GM19193 (cell line): ENCODE measurements around the gene ADCY5.

Source experiments
- POLR2A ChIP-seq: IDR thresholded peaks from 4 replicates; pipeline ENCODE4 v1.6.1; 2011; ENCODE audit not compliant: insufficient read depth, insufficient read length; ENCODE audit errors: extremely low read depth

ADCY5 gene

DNA sequence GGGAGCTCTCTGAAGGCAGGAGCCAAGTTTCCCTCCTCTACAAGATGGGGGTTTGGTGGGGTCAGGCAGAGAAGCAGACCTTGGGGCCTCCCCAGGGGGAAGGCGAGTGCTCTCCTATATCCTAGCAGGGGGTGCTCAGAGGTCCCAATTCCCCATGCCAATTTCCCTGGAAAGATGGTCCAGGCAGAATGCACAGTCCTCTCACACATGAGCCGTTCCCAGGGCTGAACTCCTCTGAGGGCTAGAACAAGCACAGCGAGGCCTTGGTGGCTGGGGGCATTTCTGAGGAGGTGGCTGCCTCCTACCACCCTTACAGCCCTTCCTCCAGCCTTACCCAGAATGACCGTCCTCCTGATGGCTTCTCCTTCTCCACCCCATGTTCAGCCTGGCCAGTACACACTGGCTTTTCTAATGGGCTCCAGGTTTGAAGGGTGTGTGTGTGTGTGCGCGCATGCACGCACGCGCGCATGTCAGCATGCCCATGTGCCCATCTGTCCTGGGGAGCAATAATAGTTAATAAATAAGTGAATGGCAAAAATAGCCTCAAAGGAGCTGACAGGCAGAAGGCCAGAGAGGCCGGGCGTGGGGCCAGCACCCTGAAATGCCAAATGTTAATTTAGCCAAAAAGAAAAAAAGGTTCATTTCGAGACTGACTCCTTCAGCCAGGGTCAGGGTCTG, 24.4 kb downstream of the ADCY5 start:
- no peak for TF ChIP-seq POLR2A

DNA sequence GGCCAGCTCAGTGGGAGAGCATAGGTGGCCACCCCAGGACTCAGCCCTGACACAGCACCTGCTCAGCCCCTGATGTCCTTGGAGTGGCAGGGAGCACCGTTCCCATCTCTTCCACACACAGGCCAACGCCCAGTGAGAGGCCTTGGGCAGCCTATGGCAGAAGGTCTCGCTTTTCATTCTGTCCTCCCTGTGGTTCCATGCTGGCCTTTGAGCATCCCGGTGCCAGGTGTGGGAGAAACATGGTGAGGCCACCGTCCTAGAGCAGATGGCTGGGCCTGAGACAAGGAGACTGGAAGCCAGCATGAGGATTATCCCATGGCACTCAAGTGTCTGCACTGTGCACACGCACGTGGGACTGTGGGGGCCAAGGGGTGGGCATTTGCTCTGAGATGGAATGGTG, 25.1 kb downstream of the ADCY5 start:
- TF ChIP-seq POLR2A = no peak

DNA sequence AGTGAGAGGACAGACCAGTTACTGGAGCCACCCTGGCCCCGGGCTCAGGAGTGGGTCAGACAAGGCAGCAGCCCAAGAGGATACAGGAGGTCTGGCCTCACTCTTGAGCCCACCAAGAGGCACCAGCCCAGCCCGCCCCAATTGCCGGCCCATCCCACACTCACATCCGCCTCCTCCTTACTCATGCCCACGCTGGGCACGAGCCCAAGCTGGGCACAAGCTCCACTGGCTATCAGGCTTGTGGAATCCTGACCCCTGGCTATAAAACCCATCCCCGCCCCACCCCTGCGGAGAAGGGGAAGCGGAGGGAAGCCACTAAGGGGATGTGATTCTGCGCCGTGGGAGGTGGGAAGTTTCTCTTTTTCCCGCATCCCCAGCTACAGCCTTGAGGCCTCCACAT, 25.9 kb downstream of the ADCY5 start:
- TF ChIP-seq POLR2A = no peak

DNA sequence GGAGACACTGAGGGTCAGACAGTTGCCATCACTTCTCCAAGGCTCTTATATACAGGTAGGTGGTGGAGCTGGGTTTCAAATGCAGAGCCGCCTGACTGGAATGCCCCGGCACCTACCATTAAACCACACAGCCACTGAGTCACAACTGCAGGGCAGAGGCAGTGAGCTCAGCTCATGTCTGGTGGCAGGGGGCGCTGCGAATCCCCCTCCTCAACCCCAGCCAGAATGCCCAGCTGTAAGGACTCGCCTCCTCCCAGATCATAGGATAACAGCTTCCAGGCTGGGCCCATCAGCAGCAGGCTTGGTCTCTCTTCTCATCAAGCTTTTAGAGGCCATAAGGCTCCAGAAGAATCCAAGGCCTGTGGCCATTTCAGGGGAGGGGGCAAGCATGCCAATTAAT, 26.4 kb downstream of the ADCY5 start:
- TF ChIP-seq POLR2A = no peak

DNA sequence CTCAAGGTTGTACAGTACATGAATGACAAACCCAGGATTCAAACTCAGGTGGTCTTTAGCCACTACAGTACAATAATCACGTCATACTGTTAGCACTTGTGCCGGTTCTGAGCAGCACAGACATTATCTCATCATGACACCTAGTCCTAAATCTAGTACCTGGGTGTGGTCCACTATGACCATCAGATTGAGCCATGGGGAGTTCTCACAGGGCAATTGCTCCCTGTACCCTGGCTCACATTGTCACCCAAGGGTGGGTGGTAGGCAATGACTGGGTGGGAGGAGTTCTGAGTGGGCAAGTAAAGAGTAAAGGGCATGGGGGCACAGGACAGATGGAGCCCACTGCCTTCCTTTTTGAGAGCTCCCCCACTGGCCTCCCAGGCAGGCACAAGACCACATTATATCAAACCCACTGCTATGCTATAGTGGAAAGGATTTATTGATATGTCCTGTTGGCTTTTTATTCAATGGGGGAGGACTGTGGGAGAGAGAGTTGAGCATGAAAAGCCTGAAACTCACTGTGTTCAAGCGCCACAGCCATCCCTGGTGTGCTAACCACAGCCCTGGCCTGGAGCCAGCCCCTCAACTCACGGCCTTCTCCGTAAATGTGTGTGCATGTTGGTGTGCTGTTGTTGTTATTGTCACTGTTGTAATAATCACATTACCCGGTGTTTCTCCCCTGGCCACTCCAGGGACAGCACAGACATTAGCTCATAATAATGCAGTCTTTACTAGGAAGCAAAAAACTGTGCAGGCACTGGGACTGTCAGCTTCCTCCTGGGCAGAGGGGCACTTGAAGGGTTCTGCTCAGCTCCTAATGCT, 27.3 kb downstream of the ADCY5 start:
- TF ChIP-seq POLR2A = no peak

DNA sequence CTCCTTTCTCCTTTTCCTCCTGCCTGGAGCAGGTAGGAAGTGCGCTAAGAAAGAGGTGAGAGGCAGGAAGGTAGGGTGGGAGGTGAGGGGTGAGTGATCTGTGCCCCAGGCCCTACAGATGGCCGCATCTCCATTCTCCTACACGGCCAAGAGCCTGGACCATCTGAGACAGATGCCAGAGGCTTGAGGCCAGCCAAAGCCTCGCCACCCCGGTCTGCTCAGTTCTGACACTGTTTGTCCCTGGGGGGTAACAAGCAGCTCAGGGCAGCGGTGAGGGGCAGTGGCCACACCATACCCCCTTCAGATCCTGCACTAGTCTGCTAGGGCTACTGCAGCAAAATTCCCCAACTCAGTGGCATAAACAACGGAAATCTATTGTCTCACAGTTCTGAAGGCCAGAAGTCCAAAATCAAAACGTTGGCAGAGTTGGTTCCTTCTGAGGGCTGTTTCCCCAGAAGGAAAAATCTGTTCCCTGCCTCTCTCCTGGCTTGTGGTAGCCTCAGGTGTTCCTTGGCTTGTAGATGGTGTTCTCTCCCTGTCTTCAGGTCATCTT, 28.4 kb downstream of the ADCY5 start:
- TF ChIP-seq POLR2A = no peak

DNA sequence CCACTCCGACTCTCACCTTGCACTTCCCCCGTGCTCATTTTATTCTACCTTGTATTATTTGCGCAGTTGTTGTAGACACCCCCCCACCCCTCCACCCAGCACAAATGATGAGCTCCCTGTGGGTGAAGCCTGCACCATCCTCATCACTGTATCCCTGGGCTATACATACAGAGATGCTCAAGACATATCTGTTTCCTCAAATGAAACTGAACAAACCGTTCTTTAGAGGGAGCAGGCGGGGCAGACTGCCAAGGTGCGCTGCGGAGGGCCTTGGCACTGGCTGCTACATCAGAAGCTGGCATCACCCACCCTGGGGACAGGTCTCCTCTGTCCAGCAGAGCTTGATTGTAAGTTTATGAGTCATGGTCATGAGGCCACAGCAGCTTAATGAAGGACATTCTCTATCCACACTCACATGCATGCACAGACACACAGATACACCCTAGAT, 29.0 kb downstream of the ADCY5 start:
- no peak for TF ChIP-seq POLR2A

DNA sequence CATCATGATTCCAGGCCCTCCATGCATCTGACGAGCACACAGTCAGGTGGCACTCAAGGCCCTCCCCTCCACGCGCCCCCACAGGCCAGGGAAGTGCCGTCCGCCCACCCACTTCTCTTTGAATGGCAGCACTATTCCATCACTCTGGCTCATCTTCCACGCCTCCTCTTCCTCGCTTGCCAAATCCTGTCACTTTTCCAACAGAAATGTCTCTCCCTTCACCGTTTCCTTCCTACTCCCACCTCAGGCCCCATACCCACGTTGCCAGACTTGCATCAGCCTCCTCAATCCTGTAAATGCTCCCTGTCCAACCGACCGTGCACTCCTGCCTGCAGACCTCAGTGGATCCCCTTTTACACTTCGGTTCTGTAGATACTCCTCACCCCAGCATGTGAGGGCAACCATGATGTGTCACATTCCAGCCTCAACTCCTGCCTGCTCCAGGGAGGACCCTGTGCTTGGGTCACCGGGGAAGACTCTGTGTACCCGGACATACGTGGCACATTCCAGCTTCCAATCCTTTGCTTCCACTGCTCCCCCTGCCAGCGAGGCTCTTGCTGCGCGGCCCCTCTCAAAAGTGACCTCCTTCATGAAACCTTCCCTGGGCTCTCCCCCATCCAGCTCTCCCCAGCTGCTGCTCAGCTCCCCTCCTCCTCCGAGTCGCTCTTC, 29.6 kb downstream of the ADCY5 start:
- TF ChIP-seq POLR2A = no peak

DNA sequence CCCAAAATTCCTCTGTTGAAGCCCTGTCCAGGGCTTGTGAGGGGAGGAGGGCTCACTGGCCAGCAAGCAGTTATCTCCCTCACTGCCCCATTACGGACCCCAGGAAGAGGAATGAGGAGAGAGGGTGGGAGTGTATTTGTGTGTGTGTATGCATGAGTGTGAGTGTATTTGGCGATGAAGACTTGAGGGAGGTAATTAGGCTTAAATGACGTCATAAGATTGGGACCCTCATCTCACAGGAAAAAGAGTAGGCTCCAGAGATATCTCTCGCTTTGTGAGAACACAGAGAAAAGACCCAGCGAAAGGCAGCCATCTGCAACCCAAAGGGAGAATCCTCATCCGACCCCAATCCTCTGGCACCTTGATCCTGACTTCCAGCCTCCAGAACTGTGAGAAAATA, 32.2 kb downstream of the ADCY5 start:
- no peak for TF ChIP-seq POLR2A

DNA sequence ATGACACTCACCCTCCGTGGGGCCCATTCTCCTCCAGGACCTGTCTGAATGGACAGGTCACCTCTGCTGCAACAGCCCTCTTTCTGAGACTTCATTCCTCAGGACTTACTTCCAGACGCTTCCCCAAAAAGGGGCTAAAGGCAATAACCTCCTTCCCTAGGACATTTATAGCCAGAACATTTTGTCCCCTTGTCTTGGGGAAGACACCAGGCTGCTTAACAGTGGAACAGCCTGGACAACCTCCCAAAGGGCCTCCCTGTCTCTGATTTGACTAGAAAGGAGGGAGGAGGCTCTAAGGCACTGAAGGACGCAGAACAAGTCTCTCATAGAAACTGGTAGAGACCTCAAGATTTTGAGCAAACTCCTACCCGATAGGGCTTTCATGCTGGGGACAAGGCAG, 32.7 kb downstream of the ADCY5 start:
- TF ChIP-seq POLR2A = no peak

DNA sequence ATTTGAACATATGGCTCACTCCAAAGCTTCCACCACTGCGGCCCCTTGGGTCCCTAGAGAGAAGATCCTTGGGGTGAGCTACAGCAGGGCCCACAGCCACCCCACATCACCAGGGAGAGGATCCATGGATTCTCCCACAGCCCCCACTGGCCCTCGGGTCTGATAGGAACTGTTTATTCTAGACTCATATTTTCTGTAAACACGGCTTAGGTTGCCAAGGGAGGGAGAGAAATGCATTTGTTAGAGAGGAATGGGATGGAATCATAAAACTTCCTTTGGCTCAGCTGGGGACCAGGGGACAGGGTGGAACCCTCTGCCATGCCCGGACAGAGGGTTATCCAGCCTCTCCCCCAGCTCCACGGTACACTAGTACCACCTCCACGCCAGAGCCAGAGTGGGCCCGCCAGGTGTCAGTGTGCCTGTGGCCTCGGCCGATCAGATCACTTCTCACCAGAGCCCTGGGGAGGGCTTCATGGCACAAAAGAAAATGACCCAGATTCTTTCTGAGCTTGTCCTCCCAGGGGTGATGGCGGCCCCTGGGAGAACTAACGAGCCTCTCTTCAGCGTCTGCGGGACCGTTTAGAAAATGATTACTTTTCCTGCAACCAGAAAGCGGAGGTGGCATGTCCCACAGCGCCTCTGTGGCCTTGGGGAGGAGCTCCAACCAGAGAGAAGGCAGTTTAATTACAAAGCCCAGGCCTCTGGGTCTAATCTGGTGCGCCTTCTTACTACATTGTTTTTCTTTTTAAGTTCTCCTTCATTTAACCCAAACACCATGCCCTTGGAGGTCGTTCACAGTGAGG, 33.7 kb downstream of the ADCY5 start:
- TF ChIP-seq POLR2A = no peak

DNA sequence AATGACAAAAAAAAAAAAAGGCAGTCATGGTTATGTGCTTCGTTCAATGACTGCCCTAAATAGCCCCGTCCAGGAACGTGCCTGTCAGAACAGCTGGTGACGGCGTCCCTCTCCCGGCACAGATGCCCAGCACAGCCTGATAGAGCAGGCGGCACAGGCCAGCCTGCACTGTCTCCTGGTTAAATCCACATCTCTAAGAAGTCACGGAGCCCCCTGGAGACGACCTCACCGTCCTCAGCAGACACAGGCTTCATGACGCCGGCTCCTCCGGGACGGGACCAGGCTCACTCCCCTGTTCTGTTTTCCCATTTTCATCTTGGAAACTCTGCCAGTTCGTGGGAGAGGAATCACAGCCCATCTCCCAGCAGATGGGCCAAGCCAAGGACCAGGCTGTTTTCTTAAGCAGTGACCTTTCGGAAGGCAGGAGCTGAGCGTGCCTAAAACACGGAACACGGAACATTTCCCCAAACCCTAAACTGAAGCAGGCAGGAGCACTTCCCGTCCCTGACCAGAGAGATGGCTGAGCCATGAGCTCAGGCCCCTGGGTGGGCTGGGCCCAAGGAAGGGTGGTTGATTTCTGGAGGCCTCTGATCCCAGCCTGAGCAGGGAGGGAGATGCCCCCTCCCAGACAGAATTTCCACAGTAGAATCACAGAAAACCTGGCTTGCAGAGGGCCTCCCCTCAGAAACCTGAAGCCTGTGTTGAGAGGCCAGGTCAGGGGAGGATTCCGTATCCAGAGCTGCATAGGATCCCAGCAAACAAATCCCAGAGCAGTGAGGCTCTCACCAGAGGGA, 35.9 kb downstream of the ADCY5 start:
- TF ChIP-seq POLR2A = no peak

DNA sequence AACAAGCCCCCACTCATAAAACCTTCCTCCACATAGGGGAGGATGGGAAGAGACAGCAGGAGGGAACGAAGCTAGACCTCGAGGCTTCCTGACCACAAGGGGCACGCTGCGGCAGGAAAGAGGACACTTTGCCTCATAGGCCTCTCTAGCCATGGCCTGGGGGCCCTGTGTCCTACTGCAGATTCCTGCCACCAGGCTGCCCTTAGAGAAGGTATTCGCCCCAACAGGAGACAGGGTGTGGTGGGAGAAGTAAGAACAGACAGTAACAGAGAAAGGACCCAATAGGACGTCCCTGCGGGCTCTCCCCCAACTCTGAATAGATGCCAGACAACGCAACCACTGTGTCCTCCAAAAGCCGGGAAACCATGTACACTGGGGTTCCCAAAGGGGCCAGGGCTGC, 36.8 kb downstream of the ADCY5 start:
- no peak for TF ChIP-seq POLR2A
